Measurements from ENCODE around the gene INAVA. TPM values are rescaled to one million over a fixed set of nuclear protein-coding genes. Genes with fewer than 3 reads are reported as not detected.

Gene INAVA
- total RNA-seq, 1 experiment from 2014 or later: 18.0 TPM

DNA sequence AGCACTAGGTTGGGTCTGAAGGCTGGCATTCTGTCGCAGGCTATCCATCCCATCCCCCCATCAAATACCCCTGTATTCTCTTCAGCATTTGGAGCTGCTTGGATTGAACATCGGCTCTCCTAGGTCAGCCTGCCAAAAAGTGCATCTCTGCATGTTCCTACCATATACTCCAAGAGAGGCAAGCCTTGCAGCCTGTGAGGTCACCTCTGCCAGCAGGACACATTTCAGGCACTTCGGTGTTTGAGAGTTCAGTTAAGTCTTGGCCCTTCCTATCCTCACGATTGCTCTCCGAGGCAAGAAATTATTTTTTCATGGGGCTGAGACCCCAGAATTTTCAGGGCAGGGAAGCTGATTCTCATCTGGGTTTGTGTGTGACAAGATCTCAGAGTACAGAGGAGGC lies 19.3 kb upstream of the INAVA start:
- DNase-seq (ENCODE audit: low read depth): no peak

DNA sequence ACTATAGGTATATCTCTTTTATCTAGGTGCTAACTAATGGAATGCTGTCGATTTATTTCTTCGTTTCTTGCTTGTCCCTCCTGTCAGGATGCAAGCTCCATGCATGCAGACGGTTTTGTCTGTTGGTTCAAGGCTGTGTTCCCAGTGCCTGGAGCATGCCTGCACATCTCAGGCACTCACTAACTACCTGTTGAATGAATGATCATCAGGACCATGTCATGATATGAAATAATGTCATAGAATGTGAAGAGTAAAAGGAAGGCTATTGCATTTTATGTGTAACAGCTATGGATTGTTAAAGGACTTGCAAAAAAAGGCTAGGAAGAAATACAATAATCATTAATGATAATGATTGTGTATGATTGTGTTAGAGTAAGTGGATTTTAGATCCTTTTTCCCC lies 17.7 kb upstream of the INAVA start:
- no peak for DNase-seq (ENCODE audit: low read depth)

DNA sequence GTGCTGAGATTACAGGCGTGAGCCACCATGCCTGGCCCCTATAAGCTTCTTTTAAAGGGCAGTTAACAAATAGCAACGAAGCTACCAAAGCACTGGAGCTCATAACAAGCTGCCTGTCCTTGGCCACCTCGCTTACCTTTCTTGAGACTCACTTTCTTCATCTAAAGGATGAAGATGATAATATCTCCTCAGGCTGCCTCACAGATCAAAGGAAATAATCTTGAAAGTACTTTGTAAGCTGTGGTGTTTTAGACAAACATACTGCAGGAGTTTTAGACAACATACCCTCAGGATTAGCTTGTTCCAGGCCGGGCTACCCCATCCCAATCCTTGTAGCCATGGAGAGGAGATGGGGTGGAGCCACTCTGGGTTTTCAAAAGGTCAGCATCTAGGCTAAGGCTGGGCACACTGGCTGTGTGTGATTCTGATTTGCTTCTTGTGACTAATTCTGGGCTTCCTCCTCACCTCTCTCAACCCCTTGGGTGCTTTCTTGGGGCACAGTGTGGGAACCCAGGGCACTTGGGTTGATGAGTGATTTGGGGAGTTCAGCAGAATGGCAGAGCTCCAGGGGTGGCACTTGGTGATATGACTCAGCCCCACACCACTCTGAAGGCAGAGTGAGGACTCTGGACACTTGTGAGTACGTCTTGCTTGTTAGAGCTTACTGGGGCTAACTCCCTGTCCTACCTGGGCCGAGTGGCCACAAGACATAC lies 16.7 kb upstream of the INAVA start:
- DNase-seq (ENCODE audit: low read depth): peak; percentile 69

DNA sequence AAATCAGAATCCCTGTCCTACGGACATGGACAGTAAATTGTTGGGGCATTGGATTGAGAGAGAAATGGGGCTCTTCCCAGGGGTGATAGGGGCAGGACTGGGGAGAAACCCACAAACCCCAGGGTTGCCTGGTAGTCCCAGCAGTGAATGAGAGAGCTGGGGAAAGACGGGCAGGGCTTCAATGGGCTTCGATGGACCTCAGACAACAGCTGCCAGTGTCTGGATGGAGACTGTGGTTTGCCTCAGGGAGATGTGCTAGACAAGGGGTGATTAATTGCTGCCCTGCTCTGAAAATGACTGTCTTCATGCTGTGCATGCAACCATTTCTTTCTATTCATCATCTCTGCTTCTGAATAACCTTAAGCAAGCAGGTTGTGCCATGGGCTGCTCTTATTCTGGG lies 14.5 kb upstream of the INAVA start:
- peak; percentile 93 for DNase-seq (ENCODE audit: low read depth)

DNA sequence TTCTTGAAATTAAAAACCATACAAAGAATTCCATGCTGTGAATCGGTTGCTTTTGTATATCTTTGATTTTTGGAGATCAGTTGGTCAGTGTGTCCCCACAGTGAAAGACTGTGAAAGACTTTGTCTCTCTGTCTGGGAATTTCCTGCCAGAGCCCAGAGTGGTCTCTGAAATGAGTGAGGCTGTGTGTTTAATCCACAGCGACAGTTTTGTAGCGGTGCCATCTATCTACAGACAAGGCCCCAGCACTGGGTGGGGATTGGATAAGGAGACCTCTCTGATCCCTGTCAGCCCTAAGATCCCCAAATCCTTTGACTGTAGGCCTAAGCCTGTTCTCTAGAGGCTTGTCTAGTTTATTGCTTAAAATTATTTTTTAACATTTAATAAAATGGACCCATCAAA lies 11.6 kb upstream of the INAVA start:
- DNase-seq (ENCODE audit: low read depth): no peak

DNA sequence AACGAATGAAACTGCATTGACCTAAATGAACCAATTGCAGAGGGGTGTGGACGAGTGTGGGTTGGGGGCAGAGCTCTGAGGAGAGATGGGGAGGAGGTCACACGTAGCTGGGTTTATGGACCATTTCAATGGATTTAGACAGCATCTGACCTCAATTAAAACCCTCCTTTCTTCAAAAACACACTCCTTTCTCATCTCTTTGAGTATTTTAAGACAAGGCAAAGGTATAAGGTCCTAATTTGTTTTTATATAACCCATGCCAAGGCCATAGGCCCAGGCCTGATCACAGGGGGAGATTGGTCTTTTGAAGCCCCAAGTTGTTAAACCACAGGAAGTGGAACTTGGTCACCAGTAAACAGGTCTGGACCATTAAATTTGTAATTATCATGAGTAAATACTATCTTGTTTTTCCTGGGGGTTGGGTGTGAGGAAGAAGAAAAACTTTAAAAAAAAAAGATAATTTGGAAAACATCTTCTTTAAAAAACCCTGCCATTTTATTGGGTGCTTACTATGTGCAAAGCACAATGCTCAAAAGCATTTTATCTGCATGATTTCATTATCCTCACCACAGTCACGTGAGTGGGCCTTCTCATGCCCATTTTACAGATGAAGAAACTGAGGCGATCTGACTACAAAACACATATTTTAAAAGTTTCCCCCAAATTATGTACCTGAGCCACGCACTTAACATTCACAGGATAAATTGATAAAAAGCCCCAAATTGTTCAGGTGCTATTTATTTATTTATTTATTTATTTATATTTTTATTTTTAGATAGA lies 8.9 kb upstream of the INAVA start:
- no peak for DNase-seq (ENCODE audit: low read depth)

DNA sequence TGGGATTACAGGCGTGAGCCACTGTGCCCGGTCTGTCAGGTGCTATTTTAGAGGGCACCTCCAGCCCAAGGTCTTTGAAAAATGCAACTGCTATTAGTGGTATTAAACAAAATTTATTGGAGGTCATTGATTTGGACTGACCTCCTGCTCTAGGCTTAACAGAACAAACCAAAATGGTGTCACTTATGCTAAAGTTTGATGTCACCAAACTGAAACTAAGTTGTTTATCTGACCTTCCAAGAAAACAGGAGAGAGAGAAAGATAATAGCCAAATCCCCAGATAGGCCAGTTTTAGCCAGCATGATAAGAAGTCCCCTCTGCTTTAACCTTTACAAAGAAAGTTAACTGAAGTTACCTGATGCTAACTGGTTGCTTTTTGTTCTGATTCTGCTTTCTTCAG lies 8.1 kb upstream of the INAVA start:
- DNase-seq (ENCODE audit: low read depth): no peak

DNA sequence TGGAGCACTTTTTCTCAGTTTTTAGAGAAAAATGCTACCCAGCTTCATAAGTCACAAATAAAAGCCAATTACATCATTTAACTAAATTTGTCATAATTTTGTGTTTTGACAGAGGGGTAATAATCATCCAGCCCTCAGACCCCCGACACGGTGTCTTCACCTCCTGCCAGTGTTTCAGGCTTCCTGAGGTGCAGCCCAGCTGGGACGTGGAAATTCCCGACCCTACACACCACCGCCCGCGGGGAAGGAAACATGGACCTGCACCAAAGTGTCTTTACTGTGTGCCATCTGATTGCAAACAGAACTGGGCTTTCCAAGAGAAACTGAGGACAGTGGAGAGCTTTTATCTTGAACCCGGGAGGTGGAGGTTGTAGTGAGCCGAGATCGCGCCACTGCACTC lies 7.7 kb upstream of the INAVA start:
- DNase-seq (ENCODE audit: low read depth): no peak

DNA sequence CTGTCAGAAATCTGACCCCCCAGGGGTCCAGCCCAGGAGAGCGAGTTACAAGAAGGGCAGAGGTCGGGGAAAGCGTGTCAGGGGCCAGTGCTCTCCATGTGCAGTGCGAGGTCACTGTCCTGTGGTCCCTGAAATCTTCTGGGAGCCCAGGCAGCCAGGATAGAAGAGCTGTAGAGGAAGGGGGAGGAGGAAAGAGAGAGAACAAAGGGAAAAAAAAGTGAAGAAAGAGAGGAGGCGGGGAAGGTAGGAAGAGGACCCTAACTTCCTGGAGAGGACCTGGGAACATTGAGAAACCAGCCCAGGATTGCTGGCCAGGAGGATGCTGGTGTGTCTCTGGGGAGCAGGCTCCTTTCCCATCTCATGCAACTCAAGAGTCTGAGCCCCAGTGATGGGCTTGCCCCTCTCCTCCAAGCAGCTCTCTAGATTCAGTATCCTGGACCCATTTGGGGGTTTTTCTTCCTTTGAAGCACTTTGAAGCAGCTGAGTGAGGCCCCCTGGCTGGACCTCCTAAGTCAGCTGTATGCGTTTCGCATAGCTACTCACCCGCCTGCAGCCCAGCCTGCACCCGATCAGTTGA lies 6.8 kb upstream of the INAVA start:
- DNase-seq (ENCODE audit: low read depth): no peak

DNA sequence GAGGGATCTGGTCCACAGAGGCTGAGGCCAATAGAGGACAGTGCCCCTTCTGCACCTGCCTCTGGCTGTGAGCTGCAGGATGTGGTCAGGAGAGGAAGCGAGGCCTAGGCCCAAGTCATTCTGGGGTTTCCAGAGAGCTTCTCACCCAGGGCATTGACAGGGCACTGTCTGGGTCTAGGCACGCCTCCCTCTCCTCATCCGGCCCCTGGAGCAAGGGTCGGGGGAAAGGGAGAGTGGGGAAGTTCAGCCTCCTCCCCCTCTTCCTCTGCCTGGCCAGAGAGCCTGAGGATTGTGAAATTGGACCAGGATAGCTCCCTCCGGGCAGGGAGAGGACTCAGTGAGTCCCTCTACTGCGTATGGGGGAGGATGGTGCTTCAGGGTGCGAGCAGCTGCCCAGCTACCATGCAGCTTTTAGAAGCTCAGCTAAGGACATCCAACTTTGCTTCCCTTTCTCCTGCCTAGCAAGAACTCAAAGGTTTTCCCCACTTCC lies 6.3 kb upstream of the INAVA start:
- peak; percentile 98 for DNase-seq (ENCODE audit: low read depth)

DNA sequence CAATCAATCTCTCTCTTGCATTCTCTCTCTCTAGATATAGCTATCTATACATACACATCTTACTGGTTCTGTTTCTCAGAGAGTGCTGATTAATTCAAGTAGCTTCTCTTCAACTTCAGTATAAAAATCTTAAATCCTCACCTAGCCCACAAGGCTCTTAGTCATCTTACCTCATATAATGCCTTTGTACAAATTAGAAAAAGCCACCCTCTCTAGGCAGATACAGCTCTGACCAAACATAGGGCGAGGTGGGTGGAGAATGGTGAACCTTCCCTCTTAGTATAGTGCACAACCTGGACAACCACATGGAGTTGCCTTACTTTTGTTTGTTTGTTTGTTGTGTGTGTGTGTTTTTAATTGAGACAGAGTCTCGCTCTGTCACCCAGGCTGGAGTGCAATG lies 5.1 kb upstream of the INAVA start:
- peak; percentile 27 for DNase-seq (ENCODE audit: low read depth)

DNA sequence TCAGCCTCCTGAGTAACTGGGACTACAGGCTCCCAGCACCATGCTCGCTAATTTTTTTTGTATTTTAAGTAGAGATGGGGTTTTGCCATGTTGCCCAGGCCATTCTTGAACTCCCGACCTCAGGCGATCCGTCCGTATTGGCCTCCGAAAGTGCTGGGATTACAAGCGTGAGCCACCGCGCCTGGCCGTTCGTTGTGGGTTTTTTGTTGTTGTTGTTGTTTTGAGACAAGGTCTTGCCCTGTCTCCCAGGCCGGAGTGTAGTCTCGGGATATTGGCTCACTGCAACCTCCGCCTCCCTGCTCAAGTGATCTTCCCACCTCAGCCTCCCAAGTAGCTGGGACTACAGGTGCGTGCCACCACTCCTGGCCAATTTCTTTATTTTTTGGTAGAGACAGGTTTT lies 4.7 kb upstream of the INAVA start:
- no peak for DNase-seq (ENCODE audit: low read depth)

DNA sequence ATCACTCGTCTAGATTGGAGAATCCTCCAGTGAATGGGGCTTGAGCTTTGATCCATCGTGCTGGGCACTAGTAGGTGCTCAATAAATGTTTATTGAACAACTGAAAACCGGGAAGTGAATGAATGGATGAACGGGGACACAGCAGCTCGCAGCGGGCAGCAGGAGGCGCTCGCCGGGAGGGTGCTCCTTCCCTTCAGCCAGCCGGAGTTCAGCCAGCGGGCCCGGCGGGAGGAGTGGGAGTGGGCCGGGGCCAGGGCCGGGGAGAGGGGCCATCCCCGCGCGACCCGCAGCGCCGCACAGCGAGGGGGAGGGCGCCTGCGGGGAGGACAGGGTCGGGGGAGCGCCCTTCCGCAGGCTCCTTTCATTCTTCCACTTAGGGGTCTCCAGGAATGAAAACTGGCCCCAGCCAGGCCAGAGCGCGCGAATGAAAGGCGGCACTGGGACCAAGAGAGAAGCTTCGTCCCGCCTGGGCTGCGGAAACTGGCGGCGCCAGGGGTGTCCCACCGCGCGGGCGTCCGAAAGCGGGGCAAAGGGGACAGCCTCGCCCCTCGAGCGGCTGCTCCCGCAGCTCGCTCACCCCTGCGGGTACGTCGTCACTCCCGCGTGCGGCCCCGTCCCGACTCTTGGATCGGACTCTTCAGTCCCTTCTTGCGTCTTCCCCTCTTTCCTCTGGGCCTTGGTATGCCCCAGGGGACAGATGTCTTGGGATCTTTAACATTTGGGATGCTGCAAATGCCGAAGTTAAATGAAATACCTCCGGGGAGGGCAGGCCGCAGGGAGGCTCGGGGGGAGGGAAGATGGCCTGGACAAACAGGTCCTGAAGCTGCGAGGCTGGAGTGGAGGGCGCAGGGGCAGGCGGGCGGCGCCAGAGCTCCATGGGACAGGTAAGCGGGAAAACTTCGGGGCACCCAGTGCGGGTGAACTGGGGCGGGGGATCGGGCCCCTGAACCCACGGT lies 3.6 kb upstream of the INAVA start:
- DNase-seq (ENCODE audit: low read depth): peak; percentile 78

DNA sequence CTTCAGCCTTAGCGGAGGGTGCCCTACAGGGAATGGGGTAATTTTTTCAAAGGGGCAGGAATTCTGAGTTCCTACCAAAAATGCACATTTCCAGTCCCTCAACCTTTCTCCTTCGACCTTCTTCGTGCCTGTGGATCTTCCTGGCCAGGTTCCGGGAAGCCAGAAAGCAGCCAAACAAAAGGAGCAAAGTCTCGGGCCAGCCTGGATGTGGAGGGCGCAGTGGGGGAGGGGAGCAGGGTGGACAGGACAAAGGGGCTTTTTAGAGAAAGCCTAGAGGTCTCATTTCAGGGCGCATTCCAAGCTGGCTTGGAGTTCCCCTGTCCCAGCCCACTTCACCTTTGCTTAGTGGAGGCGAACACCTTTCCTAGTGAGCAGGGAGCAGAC lies 2.9 kb upstream of the INAVA start:
- peak; percentile 29 for DNase-seq (ENCODE audit: low read depth)

DNA sequence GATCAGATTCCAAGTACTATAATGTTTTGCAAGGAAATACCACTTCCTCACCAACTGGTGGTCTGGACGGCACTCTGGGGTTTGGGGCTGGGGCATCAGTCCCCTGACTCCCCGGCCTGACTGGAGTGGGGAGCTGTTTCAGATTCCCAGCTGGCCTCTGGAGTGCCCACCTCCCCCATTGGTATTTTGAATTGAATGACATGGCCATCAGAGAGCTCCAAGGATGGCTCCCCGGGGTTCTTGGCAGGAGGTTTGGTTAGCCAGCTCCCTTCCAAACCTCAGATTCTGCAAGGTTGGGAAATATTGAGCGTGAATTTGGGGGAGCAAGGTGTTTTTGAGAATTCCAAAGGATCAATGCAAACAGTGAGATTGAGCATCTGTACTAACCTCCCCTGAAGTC lies 2.2 kb upstream of the INAVA start:
- no peak for DNase-seq (ENCODE audit: low read depth)

DNA sequence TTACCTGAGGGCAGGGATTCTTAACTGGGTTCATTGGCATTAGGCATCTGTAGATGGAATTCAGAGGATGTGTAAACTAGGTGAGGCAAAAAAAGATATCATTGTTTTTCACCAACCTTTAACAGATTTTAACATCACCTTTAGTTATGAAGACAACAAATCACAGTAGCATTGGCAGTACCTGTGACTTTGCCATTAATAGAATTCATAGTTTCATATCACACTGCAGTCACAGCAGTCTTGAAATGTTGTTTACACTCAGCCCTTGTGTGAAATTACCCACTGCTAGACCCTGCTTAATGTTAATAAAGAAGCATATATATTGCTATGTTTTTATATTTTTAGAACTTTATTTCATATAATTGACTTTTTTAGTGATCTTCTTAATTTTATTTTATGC lies 1.7 kb upstream of the INAVA start:
- DNase-seq (ENCODE audit: low read depth): no peak

DNA sequence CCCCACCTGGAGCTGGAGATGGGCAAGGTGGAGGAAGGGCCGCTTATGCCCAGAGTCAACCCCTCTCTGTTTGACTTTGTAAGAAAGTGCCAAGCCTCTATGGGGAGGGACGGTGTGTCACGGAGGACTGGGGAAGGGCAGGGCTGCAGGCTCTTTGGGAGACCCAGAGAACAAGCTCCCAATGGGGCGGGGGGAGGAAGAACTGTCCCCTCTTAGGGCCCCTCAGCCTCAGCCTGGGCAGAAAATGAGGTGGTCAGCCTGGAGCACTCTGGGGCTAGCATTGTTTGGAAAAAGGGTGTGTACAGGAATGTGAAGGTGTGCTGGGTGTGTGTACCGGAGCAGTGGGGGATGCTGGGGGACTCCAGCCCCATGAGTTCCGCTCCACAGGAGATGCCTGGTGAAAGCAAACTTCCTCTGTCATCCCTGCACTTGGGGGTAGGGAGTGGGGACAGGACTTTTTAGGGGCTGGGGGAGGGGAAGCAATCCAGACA lies 1.2 kb upstream of the INAVA start:
- no peak for DNase-seq (ENCODE audit: low read depth)

DNA sequence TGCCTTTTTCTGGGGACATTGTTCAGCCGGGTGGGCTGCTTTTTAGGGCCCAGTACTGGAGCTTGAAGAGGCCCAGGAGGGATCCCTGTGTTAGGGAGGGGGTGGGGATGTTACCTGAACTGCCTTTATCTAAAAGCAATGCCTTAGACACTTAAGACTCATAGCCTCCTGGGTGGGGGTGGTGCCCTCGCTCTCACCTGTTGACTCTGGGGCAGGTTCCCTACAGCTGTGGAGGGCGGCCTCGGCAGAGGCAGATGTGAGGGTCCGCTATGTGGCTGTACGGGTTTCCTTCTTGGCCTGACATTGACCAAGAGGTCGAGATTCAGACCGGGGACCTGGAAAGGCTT lies 716 bp downstream of the INAVA start:
- no peak for DNase-seq (ENCODE audit: low read depth)

DNA sequence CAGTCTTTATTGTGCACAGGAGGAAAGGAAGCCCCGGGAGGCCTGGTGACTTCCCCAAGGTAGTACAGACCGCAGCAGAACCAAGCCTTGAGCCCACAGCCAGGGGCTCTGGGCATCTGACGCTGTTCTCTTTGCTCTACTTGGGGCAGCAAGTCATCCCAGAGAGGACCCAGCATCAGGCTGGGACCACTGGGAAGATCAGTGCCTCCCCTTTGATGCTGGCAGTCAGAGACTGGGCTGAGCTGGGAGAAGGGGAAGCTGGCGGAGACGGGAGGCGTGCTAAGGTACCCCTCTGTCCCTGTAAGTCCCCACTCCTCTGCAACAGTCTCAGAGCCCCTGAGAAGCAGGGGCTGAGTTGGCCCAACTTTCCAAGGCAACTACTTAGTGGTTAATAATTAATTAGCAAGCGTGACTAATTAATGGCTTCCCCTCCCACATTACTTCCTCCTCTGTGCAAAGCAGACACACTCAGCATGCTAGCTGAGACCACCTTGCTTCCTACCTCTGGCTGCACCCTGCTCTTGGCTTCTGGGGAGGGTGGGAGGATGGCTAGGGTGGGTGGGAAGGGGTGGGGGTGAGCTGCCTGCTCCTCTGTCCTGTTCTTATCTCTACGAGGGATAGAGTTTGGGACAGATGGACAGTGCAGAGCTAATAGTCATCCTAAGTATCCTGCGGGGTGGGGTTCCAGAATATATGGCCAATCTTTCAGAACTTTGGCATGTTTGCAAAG lies 1.3 kb downstream of the INAVA start:
- no peak for DNase-seq (ENCODE audit: low read depth)

DNA sequence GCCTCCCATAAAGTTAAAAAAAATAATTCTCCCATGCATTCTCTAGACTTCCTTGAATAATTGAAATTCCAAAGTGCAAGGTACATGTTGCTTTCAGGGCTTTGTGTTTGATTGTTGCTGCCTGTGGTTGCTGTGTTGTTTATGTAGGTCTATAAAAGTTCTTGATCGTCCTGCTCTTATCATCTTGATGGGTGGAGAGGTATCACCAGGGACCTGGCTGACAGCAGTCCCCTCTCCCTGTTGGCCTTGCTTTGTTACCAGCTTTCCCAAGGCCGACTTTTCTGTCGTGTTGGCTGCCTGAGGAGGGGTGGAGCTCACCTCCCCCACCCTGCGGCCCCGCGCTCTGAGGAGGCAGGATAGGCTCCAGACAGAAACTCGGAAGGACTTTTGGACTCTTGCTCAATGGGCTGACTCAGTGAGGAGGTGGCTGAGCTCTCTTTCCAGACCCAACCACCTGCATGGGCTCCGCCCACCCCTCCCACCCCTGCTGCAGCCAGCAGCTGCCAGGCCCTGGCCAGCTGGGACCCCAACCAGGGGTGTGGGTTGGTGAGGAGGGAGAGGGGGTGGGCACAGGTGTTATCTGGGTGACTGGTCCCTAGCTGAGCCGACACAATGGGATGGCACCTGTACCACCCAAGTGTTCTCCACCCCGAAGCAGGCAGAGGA lies 2.0 kb downstream of the INAVA start:
- peak; percentile 78 for DNase-seq (ENCODE audit: low read depth)

DNA sequence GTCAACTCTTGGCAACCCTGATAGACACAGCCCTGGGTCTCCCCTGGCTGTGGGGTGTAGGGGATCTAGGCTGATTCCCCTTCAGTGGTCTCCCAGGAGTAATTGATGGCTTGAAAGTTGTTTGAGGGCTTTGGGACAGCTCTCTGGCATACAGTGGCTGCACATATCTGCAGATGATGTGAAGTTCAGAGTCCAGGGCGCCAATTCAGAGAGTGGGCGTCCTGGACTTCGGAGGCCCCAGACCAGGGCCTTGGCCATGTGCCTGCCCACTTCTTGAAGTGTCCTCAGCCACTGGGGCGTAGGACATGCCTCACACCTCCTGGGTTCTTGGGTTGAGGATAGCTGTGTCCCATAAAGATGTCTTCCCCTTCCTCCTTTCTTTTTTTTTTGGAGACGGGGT lies 2.6 kb downstream of the INAVA start:
- DNase-seq (ENCODE audit: low read depth): no peak
